Measurements from ENCODE around the gene BRD7. TPM values are rescaled to one million over a fixed set of nuclear protein-coding genes. Genes with fewer than 3 reads are reported as not detected.

The BRD7 gene
- total RNA-seq, 1 experiment from 2014 or later: 43.8 TPM

- DNase-seq (ENCODE audit: low spot score): no peak
These were observed 95.5 kb downstream of the BRD7 start for GRCh38 chr16:50273382-50273690.

- no peak for DNase-seq (ENCODE audit: low spot score)
These were observed 96.0 kb downstream of the BRD7 start for GRCh38 chr16:50272687-50273381.

GRCh38 chr16:50272111-50272571 lies 96.6 kb downstream of the BRD7 start:
- no peak for DNase-seq (ENCODE audit: low spot score)

- no peak for DNase-seq (ENCODE audit: low spot score)
These were observed 97.4 kb downstream of the BRD7 start for GRCh38 chr16:50271148-50272041.

- DNase-seq (ENCODE audit: low spot score): no peak
These were observed 98.2 kb downstream of the BRD7 start for GRCh38 chr16:50270510-50271147.

GRCh38 chr16:50269769-50270509 lies 98.8 kb downstream of the BRD7 start:
- DNase-seq (ENCODE audit: low spot score): no peak

- DNase-seq (ENCODE audit: low spot score): no peak
These were observed 99.6 kb downstream of the BRD7 start for GRCh38 chr16:50269061-50269705.

- DNase-seq (ENCODE audit: low spot score): no peak
These were observed 100.4 kb downstream of the BRD7 start for GRCh38 chr16:50268352-50268751.

GRCh38 chr16:50267651-50268050 lies 101.1 kb downstream of the BRD7 start:
- DNase-seq (ENCODE audit: low spot score): no peak

GRCh38 chr16:50267151-50267631 lies 101.6 kb downstream of the BRD7 start:
- DNase-seq (ENCODE audit: low spot score): no peak

GRCh38 chr16:50266337-50267091 lies 102.3 kb downstream of the BRD7 start, which contains the start of gene ADCY7:
Gene ADCY7 (plus strand): TSS chr16:50266551. CDS start chr16:50288180, 21,629 bp downstream.
- DNase-seq (ENCODE audit: low spot score): peak; percentile 93

Other genes starting within 250 kb of the BRD7 start
- 3.9 and 6.1 TPM in 2 replicates for gene TENT4B, start 215.7 kb downstream of the BRD7 start, total RNA-seq (2014; rRNA removed; shearing (Covaris generic))
- gene ADCY7, start 102.4 kb downstream of the BRD7 start, total RNA-seq (2014; rRNA removed; shearing (Covaris generic)): 28.8 and 41.6 TPM in 2 replicates
- gene NKD1, start 179.4 kb upstream of the BRD7 start, total RNA-seq (2014; rRNA removed; shearing (Covaris generic)): 0.16 and 0.21 TPM in 2 replicates